GM23338 (cell line): ENCODE measurements around the gene HMOX2. TPM values are rescaled to one million over a fixed set of nuclear protein-coding genes. Genes with fewer than 3 reads are reported as not detected.

Experiments
- CREB1 ChIP-seq: fragments of 250-450 bp; sonication (Bioruptor Pico); IDR thresholded peaks from 2 replicates; pipeline ENCODE4 v1.5.0; 2020; ENCODE audit warnings: low read depth, mild to moderate bottlenecking, moderate library complexity
- CTCF ChIP-seq, 2 experiments: fragments of 200-600 bp in 1 of 2; sonication (generic) in 1 of 2; conservative IDR thresholded peaks; 2 replicates each; pipeline versions ENCODE4 v1.5.1 to v1.6.1; 2016 to 2017; ENCODE audit warnings: antibody characterized with exemption in 2 of 2, low read depth in 2 of 2, mild to moderate bottlenecking in 2 of 2, moderate library complexity in 1 of 2
- ETS1 ChIP-seq: IDR thresholded peaks from 2 replicates; pipeline ENCODE4 v1.6.1; 2016; ENCODE audit warnings: antibody characterized with exemption
- EZH2 ChIP-seq: fragments of 200-600 bp; sonication (generic); IDR thresholded peaks from one replicate; pipeline ENCODE4 v1.8.0; 2017; ENCODE audit warnings: antibody characterized with exemption, mild to moderate bottlenecking, low read depth; ENCODE audit not compliant: unreplicated experiment
- EZH2phosphoT487 ChIP-seq: fragments of 200-600 bp; sonication (generic); IDR thresholded peaks from one replicate; pipeline ENCODE4 v1.8.1; 2018; ENCODE audit warnings: antibody characterized with exemption; ENCODE audit not compliant: unreplicated experiment
- JUNB ChIP-seq: IDR thresholded peaks from one replicate; pipeline ENCODE4 v1.6.1; 2016; ENCODE audit warnings: antibody characterized with exemption; ENCODE audit not compliant: unreplicated experiment
- STAT1 ChIP-seq: IDR thresholded peaks from one replicate; pipeline ENCODE4 v1.6.1; 2016; ENCODE audit warnings: antibody characterized with exemption; ENCODE audit not compliant: unreplicated experiment
- ZNF114 ChIP-seq: fragments of 250-450 bp; sonication (Bioruptor Pico); IDR thresholded peaks from 2 replicates; pipeline ENCODE4 v1.5.0; 2020; ENCODE audit warnings: mild to moderate bottlenecking, moderate library complexity
- ZNF331 ChIP-seq: fragments of 250-450 bp; sonication (Bioruptor Pico); IDR thresholded peaks from 2 replicates; pipeline ENCODE4 v1.5.0; 2020; ENCODE audit warnings: low read depth, mild to moderate bottlenecking, moderate library complexity
- ZNF462 ChIP-seq: fragments of 250-450 bp; sonication (Bioruptor Pico); IDR thresholded peaks from 2 replicates; pipeline ENCODE4 v1.5.0; 2020; ENCODE audit warnings: mild to moderate bottlenecking, moderate library complexity
- polyA plus RNA-seq: library from polyadenylated mRNA; unstranded; fragments of >200 nt; fragmentation: Nextera tagmentation; extraction: Ambion mirVana; gene quantifications from 2 replicates; pipeline ENCODE4 v1.2.1, GENCODE V29; 2016
- total RNA-seq: library from RNA; depleted of rRNA; stranded (reverse); fragments of >200 nt; shearing (Covaris generic); gene quantifications from 2 replicates; pipeline ENCODE4 v1.2.3, GENCODE V29; 2014
- TF ChIP-seq, protein P1 (sequence below): IDR thresholded peaks from one replicate; pipeline ENCODE4 v1.6.1; 2018; ENCODE audit warnings: antibody characterized with exemption; ENCODE audit not compliant: unreplicated experiment

HMOX2 gene
- total and polyA plus RNA-seq, 2 experiments from 2014 or later, result 33.0 to 38.1 TPM

GRCh38 chr16:4443271-4443670, 32.9 kb upstream of the HMOX2 start (continued):
- TF ChIP-seq ZNF462 (CRISPR knock-in tag) (no peak), ZNF331 (CRISPR knock-in tag) (no peak), EZH2phosphoT487 (no peak), JUNB (no peak), CREB1 (CRISPR knock-in tag) (no peak), EZH2 (no peak), ETS1 (no peak), STAT1 (no peak), ZNF114 (CRISPR knock-in tag) (no peak), CTCF (conservative IDR thresholded peaks at IDR 0.05; ENCODE audit: low read depth in 2 of 2) (no peak)
- TF ChIP-seq, protein P1, sequence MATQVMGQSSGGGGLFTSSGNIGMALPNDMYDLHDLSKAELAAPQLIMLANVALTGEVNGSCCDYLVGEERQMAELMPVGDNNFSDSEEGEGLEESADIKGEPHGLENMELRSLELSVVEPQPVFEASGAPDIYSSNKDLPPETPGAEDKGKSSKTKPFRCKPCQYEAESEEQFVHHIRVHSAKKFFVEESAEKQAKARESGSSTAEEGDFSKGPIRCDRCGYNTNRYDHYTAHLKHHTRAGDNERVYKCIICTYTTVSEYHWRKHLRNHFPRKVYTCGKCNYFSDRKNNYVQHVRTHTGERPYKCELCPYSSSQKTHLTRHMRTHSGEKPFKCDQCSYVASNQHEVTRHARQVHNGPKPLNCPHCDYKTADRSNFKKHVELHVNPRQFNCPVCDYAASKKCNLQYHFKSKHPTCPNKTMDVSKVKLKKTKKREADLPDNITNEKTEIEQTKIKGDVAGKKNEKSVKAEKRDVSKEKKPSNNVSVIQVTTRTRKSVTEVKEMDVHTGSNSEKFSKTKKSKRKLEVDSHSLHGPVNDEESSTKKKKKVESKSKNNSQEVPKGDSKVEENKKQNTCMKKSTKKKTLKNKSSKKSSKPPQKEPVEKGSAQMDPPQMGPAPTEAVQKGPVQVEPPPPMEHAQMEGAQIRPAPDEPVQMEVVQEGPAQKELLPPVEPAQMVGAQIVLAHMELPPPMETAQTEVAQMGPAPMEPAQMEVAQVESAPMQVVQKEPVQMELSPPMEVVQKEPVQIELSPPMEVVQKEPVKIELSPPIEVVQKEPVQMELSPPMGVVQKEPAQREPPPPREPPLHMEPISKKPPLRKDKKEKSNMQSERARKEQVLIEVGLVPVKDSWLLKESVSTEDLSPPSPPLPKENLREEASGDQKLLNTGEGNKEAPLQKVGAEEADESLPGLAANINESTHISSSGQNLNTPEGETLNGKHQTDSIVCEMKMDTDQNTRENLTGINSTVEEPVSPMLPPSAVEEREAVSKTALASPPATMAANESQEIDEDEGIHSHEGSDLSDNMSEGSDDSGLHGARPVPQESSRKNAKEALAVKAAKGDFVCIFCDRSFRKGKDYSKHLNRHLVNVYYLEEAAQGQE, result no peak
